IPS DF 4.7 (cell line): Measurements from ENCODE around the gene PGAP1.

Source experiments
- DNase-seq: peaks from one replicate; pipeline ENCODE4 v3.0.0-alpha.2; 2013; ENCODE audit warnings: low spot score; ENCODE audit errors: extremely low read depth

Gene PGAP1

DNA sequence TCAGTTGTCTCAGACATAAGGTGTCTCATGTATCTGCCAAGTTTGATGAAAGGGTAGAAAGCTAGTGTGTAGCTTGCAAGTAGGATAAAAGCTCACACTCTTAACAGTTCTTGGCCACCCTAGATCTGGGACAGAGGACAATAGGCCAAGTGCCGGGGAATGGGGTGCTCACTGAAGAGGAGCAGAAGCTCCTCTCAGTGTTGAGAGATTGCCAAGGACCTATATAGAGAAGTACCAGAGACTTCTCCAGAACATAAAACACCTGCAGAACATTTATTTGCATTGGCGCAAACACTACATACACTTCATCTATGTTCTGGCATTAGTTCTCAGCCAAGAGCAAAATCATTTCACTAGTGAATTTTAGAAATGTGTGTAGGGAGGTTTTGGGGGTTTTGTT is 124.1 kb downstream of the PGAP1 start:
- DNase-seq: no peak

DNA sequence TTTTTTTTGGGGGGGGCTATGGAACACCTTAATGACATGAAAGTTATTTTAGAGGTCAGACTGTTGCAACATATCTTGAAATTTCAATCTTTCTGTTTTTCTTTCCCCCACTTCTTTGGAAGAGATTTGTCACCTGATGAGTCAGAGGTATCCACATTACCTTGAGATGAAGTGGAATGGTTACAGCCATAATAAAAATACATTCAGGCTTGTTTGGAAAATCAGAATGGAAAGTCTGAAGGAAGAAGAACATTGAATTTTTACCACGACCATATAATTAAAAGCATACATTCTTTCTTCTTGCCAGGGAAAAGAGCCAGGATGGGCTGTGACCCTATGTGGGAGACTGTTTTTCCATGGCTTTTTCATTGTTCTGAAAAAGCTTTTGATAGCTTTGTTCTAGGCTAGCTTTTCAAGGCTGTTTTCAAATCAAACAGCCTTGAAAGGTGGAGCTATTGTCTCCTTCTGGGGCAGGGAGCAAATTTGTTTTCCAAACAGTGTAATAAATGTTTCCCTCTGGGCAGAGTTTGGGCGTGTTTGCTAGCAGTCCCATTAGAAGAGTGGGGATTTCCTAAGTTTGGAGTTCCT is 124.7 kb downstream of the PGAP1 start:
- DNase-seq: no peak

DNA sequence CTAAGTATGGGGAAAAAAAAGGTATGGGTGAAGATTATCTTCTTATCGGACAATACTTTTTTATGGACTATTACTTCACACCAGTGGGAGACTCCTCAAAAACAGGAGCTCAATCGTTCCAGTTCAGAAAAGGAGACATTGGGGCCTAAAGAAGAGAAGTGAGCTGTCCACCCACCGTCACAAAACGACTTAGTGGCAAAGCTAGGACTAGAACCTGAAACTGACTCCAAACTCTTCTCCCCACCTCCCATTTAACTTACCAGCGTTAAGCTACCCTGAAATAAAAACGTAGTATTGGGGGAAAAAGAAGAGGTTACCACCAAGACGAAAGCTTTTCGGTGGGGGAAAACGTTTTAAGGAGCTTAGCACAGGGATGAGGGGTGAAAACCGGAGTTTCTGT is 127.5 kb downstream of the PGAP1 start:
- DNase-seq: no peak

DNA sequence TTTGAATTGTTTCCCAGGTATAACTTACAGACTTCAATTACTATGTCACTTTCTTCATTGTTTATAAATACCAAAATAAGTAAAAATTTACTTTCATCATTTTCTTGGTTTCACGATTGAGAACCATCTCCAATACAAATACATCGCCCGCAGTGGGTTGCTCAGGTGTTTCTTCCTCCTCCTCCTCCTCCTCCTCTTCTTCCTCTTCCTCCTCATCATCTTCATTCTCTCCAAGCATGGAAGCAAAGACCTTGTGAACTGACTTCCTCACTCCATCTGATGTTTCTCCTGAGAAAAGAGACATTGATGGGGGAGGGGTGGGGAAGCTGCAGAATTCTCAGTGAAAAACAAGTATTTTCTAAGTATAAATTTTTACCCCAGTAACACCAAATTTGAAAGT is 133.6 kb downstream of the PGAP1 start:
- no peak for DNase-seq

DNA sequence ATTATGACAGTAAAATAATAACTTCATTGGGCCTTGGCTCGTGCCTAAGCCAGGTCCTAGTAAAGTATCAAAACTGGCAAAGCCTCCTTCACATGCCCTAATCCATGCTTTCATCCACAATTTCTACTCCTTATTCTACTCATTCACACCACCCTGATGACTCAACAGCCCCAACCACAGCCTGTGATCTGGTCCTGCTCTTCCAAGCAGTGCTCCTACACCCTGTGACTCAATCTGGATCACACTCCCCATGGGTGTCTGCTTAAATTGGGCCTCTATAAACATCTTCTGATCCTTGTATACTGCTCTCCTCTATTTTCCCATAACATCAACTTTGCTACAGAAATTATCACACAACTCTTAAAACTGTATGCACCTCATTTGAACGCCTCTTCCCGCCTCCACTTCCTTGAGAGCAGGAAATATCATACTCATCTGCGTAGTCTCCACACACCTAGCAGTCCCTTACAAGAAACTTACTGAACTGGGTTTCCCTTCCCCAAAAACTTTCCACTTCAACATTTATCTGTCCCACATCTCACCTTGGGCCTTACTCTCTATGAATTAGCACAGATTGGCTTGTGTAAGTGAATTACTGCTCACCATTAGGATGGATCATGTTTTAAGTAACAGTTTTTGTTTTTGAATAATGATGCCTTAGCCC is 142.9 kb downstream of the PGAP1 start:
- DNase-seq: no peak
